Measurements from ENCODE around the gene NMU. TPM values are rescaled to one million over a fixed set of nuclear protein-coding genes. Genes with fewer than 3 reads are reported as not detected.

NMU gene
- total and polyA plus RNA-seq, 2 of the 4 experiments (the other 2 are of a cell fraction) = not detected

- Histone ChIP-seq H3K4me3 (ENCODE audit: insufficient read depth, low read depth, low read length) (no peak overlapping the region), H3K27me3 (ENCODE audit: control insufficient read depth, insufficient read depth, low read length) (no peaks in the 10 kb centered on the region), H3K4ac (ENCODE audit: low read depth, low read length) (no peak overlapping the region), H3K18ac (ENCODE audit: low read depth, low read length) (no peak overlapping the region), H4K20me1 (ENCODE audit: insufficient read depth, low read length) (no peaks in the 10 kb centered on the region), H2BK15ac (ENCODE audit: low read depth, low read length) (no peak overlapping the region), H3K56ac (ENCODE audit: extremely low read depth, insufficient read depth, low read length) (no peak overlapping the region), H2BK20ac (ENCODE audit: low read depth, low read length) (no peak overlapping the region), H4K91ac (ENCODE audit: insufficient read depth, low read depth, low read length) (no peak overlapping the region), H4K5ac (ENCODE audit: low read depth, low read length) (no peak overlapping the region), H2BK120ac (ENCODE audit: low read depth, low read length) (no peak overlapping the region), H3K27ac (ENCODE audit: insufficient read depth, low read length) (no peak overlapping the region), H3K36me3 (ENCODE audit: control insufficient read depth, insufficient read depth, low read length) (no peaks in the 10 kb centered on the region), H3K23ac (ENCODE audit: low read depth, low read length) (no peak overlapping the region), H3K14ac (replicated peaks; ENCODE audit: low read depth, low read length) (no peak overlapping the region), H2AK9ac (replicated peaks; ENCODE audit: low read depth, low read length, poor library complexity) (no peak overlapping the region), H2BK5ac (ENCODE audit: low read depth, low read length, poor library complexity, severe bottlenecking) (no peak overlapping the region), H3K9me1 (ENCODE audit: insufficient read depth, low read length) (no peaks in the 10 kb centered on the region), H3K4me1 (ENCODE audit: control insufficient read depth, insufficient read depth, low read length) (no peaks in the 10 kb centered on the region), H3K9ac (ENCODE audit: low read depth, low read length) (no peak overlapping the region), H3K79me1 (ENCODE audit: low read depth in 1 of 2, low read length in 2 of 2) (no peaks in the 10 kb centered on the region), H3K9me3 (ENCODE audit: control insufficient read depth, insufficient read depth, low read length) (no peaks in the 10 kb centered on the region), H4K8ac (ENCODE audit: low read depth in 2 of 2, low read length in 2 of 2) (no peak overlapping the region), H3K4me2 (ENCODE audit: low read depth, low read length) (no peak overlapping the region), H2AK5ac (ENCODE audit: low read depth, low read length) (no peak overlapping the region), H2AFZ (replicated peaks; ENCODE audit: low read length, poor library complexity) (no peak overlapping the region)
- in situ Hi-C loops (cut with MboI; ENCODE audit: low sequenced_read_pairs) = no loop called here
- DNase-seq (no peak), ATAC-seq (ENCODE audit: low read depth) (no peak)
- CTCF ChIA-PET = no interaction called here
- WGBS, 2 experiments (ENCODE audit: extremely low coverage in 2 of 2, insufficient read length in 1 of 2) = no CpG with 5 or more reads among the region's 2 CpGs
- TF ChIP-seq RFX5 (IDR thresholded peaks at IDR 0.05; ENCODE audit: low read depth, low read length) (no peak), CTCF (conservative IDR thresholded peaks at IDR 0.05; ENCODE audit: low read depth, low read length) (no peak), RAD21 (IDR thresholded peaks at IDR 0.05; ENCODE audit: low read length) (no peak), MXI1 (IDR thresholded peaks at IDR 0.05; ENCODE audit: borderline replicate concordance, low read depth, low read length) (no peak), MAFK (IDR thresholded peaks at IDR 0.05; ENCODE audit: low read depth, low read length) (no peak), USF2 (IDR thresholded peaks at IDR 0.05; ENCODE audit: low read depth, low read length) (no peak), POLR2A (IDR thresholded peaks at IDR 0.05; ENCODE audit: low read depth, low read length) (no peak), ELK1 (IDR thresholded peaks at IDR 0.05; ENCODE audit: borderline replicate concordance, low read depth, low read length) (no peak)
- dilution Hi-C loops (cut with HindIII; ENCODE audit: low sequenced_read_pairs, unreplicated experiment) = no loop called here
- no TSS peak for BruUV-seq (replicated peaks)
- POLR2A ChIA-PET (ENCODE audit: unreplicated experiment) = no interaction called here
- intact Hi-C loops (cut with micrococcal nuclease) = no loop called here
Observed at GRCh38 chr4:55588160-55588559, 47.9 kb downstream of the NMU start.
